ENCODE results near the gene SRD5A1.

DNA sequence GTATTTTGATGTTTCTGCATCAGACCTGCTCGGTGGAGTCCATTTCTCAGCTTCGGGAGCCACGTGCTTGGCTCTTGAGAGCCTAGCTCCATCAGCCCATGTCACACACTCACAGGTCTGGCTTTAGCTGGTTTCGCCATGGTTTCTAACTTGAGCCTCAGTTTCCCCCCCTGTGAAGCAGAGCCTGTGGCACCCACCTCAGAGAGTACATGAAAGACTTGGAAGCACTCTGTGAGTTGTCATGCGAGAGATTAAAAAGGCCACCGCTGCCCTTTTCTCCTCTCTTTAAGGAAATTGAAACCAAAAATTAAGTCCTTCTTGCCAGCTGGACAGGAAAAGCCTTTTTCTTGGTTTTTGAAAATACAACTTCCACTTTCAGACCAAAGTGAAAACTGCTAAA is 88.8 kb downstream of the SRD5A1 start:
- TF ChIP-seq GATA2 (IDR thresholded peaks at IDR 0.05; ENCODE audit: low read depth, low read length) = no peak
- TF ChIP-seq GATA3 (IDR thresholded peaks at IDR 0.05; ENCODE audit: low read depth, low read length) = no peak

Data from SH-SY5Y (cell line).